GM12891 (cell line): Measurements from ENCODE around the gene VWA3B.

Experiments
- POLR2A ChIP-seq: IDR thresholded peaks from 2 replicates; pipeline ENCODE4 v1.6.1; 2011; ENCODE audit warnings: low read depth, low read length, control low read depth
- POLR2AphosphoS5 ChIP-seq: IDR thresholded peaks from 2 replicates; pipeline ENCODE4 v1.6.1; 2011; ENCODE audit warnings: low read depth, low read length, control low read depth
- POU2F2 ChIP-seq: IDR thresholded peaks from 2 replicates; pipeline ENCODE4 v1.6.1; 2011; ENCODE audit warnings: low read depth, mild to moderate bottlenecking, control low read depth, low read length, moderate library complexity
- SPI1 ChIP-seq: IDR thresholded peaks from 2 replicates; pipeline ENCODE4 v1.6.1; 2011; ENCODE audit warnings: low read depth, low read length, control low read depth
- TAF1 ChIP-seq: IDR thresholded peaks from 2 replicates; pipeline ENCODE4 v1.6.1; 2011; ENCODE audit warnings: low read depth, low read length, control low read depth

DNA sequence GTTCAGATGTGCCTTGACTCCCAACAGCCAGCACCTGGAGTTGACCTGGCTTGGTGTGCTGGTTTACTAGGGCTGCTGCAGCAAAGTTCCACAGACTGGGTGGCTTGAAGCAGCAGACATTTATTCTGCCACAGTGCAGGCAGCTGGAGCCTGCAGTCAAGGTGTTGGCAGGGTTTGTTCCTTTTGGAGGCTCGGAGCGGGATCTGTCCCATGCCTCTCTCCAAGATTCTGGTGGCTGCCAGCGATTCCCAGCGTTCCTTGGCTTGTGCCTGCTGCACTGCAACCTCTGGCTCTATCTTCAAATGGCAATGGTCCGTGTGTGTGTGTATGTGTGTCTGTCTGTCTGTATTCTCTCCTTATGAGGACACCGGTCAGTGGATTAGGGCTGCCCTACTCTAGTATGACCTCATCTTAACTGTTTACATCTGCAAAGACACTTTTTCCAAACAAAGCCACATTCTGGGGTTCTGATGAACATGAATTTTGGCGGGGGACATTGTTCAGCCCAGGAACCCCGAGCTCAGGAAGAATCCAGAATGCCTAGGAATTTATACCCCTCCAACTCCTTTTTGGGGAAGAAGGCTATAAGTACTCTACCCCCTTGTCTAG, 46.5 kb upstream of the VWA3B start:
- TF ChIP-seq POLR2A (no peak), POLR2AphosphoS5 (no peak), SPI1 (no peak), TAF1 (no peak), POU2F2 (no peak)
